ENCODE results near the gene ERMARD.

ERMARD gene

DNA sequence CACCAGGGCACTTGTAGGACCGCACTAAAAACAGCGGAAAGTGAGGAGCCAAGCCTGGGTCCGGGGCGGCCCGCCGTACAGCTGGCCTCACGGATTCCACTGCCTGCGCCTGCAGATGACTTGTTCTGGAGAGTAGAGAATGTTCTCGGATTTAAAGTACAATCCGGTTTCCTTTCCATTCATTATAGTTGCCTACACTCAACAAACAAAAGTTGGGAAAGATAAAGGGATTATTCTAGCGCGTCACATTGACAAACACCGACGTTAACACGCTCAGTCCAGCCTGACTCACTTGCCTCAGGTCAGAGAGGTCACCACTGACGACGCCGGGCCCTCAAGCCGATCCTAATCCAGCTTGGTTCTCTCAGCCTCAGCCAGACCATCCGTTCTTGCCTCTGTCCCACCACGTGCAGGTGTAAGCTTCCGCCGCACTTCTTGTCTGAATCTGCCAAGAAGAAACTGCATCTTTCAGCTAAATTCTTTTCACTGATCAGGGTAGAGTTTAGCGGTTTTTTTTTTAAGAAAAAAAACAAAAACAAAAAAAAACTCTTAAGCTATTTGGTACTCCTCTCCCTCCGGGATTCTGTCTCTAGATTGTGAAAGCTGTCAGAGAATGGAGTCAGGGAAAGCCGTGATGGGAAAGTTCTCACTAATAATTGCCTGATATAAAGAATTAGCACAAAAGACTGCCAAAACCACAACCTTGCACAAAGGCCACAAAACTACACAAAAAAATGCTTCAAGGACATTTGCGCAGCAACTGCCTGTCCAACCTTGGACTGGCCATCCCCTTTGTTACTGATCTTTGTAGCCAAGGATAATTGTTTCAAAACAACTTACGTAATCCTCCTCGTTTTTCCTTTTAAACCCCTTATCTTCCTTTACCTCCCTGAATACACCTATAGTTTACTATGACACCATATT is 26.0 kb upstream of the ERMARD start:
- Histone ChIP-seq H2BK120ac (ENCODE audit: low read depth, low read length) (peak overlapping the region; percentile 100), H3K4me2 (ENCODE audit: insufficient read depth, low read length, poor library complexity, severe bottlenecking) (peak overlapping the region; percentile 84), H2AK5ac (ENCODE audit: low read depth, low read length) (peak overlapping the region; percentile 94), H3K27ac (replicated peaks; ENCODE audit: low read length) (peak overlapping the region; percentile 98), H3K4me3 (ENCODE audit: low read length in 2 of 2) (peak overlapping the region; percentile 94 to 98), H3K4ac (ENCODE audit: low read length) (peak overlapping the region; percentile 100), H3K18ac (ENCODE audit: low read length) (peak overlapping the region; percentile 100), H4K8ac (ENCODE audit: low read depth, low read length) (no peak overlapping the region), H2BK12ac (ENCODE audit: low read length) (peak overlapping the region; percentile 98), H2BK15ac (ENCODE audit: low read length) (peak overlapping the region; percentile 89), H4K91ac (ENCODE audit: low read depth, low read length, poor library complexity) (peak overlapping the region; percentile 89), H3K27me3 (ENCODE audit: control insufficient read depth in 3 of 3, insufficient read depth in 3 of 3, low read depth in 1 of 3, low read length in 3 of 3) (peaks cover 0 to 4% (median 0%) of the 10 kb centered on the region in 3 experiments), H3K9me3 (replicated peaks in 1 of 2; ENCODE audit: control insufficient read depth in 2 of 2, insufficient read depth in 1 of 2, low read depth in 1 of 2, low read length in 2 of 2) (no peaks in the 10 kb centered on the region), H3K79me1 (ENCODE audit: low read depth, low read length) (peaks cover 4% of the 10 kb centered on the region), H3K14ac (ENCODE audit: low read length) (no peak overlapping the region), H2AFZ (ENCODE audit: low read length) (peak overlapping the region; percentile 96), H3K4me1 (ENCODE audit: control insufficient read depth in 2 of 2, insufficient read depth in 1 of 2, low read depth in 1 of 2, low read length in 2 of 2) (peaks cover 8 to 16% of the 10 kb centered on the region in 2 donors), H3K36me3 (replicated peaks in 1 of 2; ENCODE audit: control insufficient read depth in 2 of 2, insufficient read depth in 2 of 2, low read length in 2 of 2) (peaks cover 0 to 20% of the 10 kb centered on the region in 2 donors), H3K9ac (ENCODE audit: low read depth, low read length, poor library complexity) (peak overlapping the region; percentile 99), H3K23ac (ENCODE audit: low read depth, low read length, poor library complexity) (peak overlapping the region; percentile 98), H2BK5ac (ENCODE audit: low read length) (peak overlapping the region; percentile 99)
- DNase-seq (ENCODE audit: low spot score), result peak; percentile 78
- WGBS, 2 donors (ENCODE audit: extremely low coverage in 2 of 2, insufficient read length in 2 of 2, insufficient replicate concordance in 1 of 2), result 100% methylated on average over 1 to 2 of the region's 29 CpGs

DNA sequence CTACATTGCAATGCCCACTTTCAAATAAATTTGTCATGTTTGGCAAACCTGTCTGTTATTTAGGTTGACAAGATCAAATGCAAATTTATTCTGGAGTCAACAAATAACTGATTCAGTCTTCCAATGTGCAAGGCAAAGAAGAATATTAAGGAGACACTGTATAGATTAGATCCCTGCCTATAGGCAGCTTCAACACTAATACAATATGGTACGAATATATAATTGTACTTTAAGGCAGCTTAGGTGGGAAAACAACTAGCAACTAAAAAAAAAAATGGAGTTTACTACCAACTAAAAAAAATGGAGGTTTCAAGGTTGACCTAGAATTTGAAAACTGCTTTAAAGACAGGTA is 25.4 kb upstream of the ERMARD start:
- Histone ChIP-seq H3K4me2 (ENCODE audit: insufficient read depth, low read length, poor library complexity, severe bottlenecking) (no peak overlapping the region), H3K23ac (ENCODE audit: low read depth, low read length, poor library complexity) (no peak overlapping the region), H4K8ac (ENCODE audit: low read depth, low read length) (no peak overlapping the region), H3K9me3 (replicated peaks in 1 of 2; ENCODE audit: control insufficient read depth in 2 of 2, insufficient read depth in 1 of 2, low read depth in 1 of 2, low read length in 2 of 2) (no peaks in the 10 kb centered on the region), H3K18ac (ENCODE audit: low read length) (no peak overlapping the region), H3K9ac (ENCODE audit: low read depth, low read length, poor library complexity) (no peak overlapping the region), H2BK5ac (ENCODE audit: low read length) (no peak overlapping the region), H2BK120ac (ENCODE audit: low read depth, low read length) (no peak overlapping the region), H3K36me3 (replicated peaks in 1 of 2; ENCODE audit: control insufficient read depth in 2 of 2, insufficient read depth in 2 of 2, low read length in 2 of 2) (peaks cover 0 to 13% of the 10 kb centered on the region in 2 donors), H3K27ac (replicated peaks; ENCODE audit: low read length) (no peak overlapping the region), H3K4me3 (ENCODE audit: low read length in 2 of 2) (peak overlapping the region in 1 of 2 donors; percentile 94), H2AK5ac (ENCODE audit: low read depth, low read length) (no peak overlapping the region), H3K4me1 (ENCODE audit: control insufficient read depth in 2 of 2, insufficient read depth in 1 of 2, low read depth in 1 of 2, low read length in 2 of 2) (peaks cover 8 to 16% of the 10 kb centered on the region in 2 donors), H3K27me3 (ENCODE audit: control insufficient read depth in 3 of 3, insufficient read depth in 3 of 3, low read depth in 1 of 3, low read length in 3 of 3) (peaks cover 0 to 4% (median 0%) of the 10 kb centered on the region in 3 experiments), H4K91ac (ENCODE audit: low read depth, low read length, poor library complexity) (no peak overlapping the region), H2BK12ac (ENCODE audit: low read length) (no peak overlapping the region), H2AFZ (ENCODE audit: low read length) (no peak overlapping the region), H3K14ac (ENCODE audit: low read length) (no peak overlapping the region), H3K79me1 (ENCODE audit: low read depth, low read length) (peaks cover 4% of the 10 kb centered on the region), H3K4ac (ENCODE audit: low read length) (no peak overlapping the region), H2BK15ac (ENCODE audit: low read length) (no peak overlapping the region)
- WGBS, 2 donors (ENCODE audit: extremely low coverage in 2 of 2, insufficient read length in 2 of 2, insufficient replicate concordance in 1 of 2), result no CpG with 5 or more reads among the region's 1 CpG
- no peak for DNase-seq (ENCODE audit: low spot score)

DNA sequence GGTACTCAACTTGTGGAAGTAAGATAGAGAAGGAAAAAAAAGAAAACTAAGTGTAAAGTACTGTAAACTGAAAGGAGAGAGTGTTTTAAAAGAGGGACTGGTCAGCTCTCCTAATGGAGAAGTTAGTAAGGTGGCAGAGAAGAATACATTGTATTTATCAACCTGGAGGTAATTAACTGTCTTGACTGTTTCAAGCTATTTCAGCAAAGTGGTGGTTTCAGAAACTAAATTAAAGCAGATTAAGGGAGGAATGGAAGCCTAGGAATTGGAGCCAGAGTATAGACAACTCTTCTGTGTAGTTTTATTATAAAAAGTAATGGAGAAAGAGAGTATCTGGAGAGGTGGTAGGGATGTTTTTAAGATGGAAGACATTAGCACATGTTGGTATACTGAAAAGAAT is 24.5 kb upstream of the ERMARD start:
- Histone ChIP-seq H3K4me1 (ENCODE audit: control insufficient read depth in 2 of 2, insufficient read depth in 1 of 2, low read depth in 1 of 2, low read length in 2 of 2) (peaks cover 8 to 10% of the 10 kb centered on the region in 2 donors), H3K36me3 (replicated peaks in 1 of 2; ENCODE audit: control insufficient read depth in 2 of 2, insufficient read depth in 2 of 2, low read length in 2 of 2) (peaks cover 0 to 11% of the 10 kb centered on the region in 2 donors), H3K18ac (ENCODE audit: low read length) (no peak overlapping the region), H3K23ac (ENCODE audit: low read depth, low read length, poor library complexity) (no peak overlapping the region), H3K4me2 (ENCODE audit: insufficient read depth, low read length, poor library complexity, severe bottlenecking) (no peak overlapping the region), H3K79me1 (ENCODE audit: low read depth, low read length) (peaks cover 4% of the 10 kb centered on the region), H4K91ac (ENCODE audit: low read depth, low read length, poor library complexity) (no peak overlapping the region), H4K8ac (ENCODE audit: low read depth, low read length) (no peak overlapping the region), H2BK12ac (ENCODE audit: low read length) (no peak overlapping the region), H2BK120ac (ENCODE audit: low read depth, low read length) (no peak overlapping the region), H2BK5ac (ENCODE audit: low read length) (no peak overlapping the region), H3K9ac (ENCODE audit: low read depth, low read length, poor library complexity) (no peak overlapping the region), H3K9me3 (replicated peaks in 1 of 2; ENCODE audit: control insufficient read depth in 2 of 2, insufficient read depth in 1 of 2, low read depth in 1 of 2, low read length in 2 of 2) (no peaks in the 10 kb centered on the region), H3K4ac (ENCODE audit: low read length) (no peak overlapping the region), H2AFZ (ENCODE audit: low read length) (no peak overlapping the region), H3K27me3 (ENCODE audit: control insufficient read depth in 3 of 3, insufficient read depth in 3 of 3, low read depth in 1 of 3, low read length in 3 of 3) (peaks cover 0 to 4% (median 0%) of the 10 kb centered on the region in 3 experiments), H2BK15ac (ENCODE audit: low read length) (no peak overlapping the region), H2AK5ac (ENCODE audit: low read depth, low read length) (no peak overlapping the region), H3K27ac (replicated peaks; ENCODE audit: low read length) (no peak overlapping the region), H3K4me3 (ENCODE audit: low read length in 2 of 2) (no peak overlapping the region), H3K14ac (ENCODE audit: low read length) (no peak overlapping the region)
- DNase-seq (ENCODE audit: low spot score), result no peak

DNA sequence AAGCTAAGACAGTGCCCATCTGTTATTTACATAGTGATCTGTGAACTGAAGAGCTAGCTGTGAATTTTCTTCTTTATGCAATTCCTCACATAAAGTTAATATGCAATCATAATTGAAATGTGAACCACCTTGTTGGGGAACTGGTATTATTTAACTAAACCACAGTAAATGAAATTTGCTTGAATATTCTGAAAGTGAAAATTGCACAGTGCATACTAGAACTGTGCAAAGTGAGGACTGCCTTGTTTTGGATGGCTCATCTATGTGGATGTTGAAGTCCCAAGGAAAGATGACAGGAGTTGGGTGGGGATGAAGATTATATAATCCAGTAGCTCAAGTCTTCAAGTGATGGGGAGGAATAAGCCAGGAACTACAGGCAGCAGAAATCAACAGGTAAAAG is 21.5 kb upstream of the ERMARD start:
- Histone ChIP-seq H3K36me3 (replicated peaks in 1 of 2; ENCODE audit: control insufficient read depth in 2 of 2, insufficient read depth in 2 of 2, low read length in 2 of 2) (peaks cover 0 to 11% of the 10 kb centered on the region in 2 donors), H3K4ac (ENCODE audit: low read length) (no peak overlapping the region), H4K91ac (ENCODE audit: low read depth, low read length, poor library complexity) (no peak overlapping the region), H4K8ac (ENCODE audit: low read depth, low read length) (no peak overlapping the region), H3K14ac (ENCODE audit: low read length) (no peak overlapping the region), H2AK5ac (ENCODE audit: low read depth, low read length) (no peak overlapping the region), H2BK5ac (ENCODE audit: low read length) (no peak overlapping the region), H2BK120ac (ENCODE audit: low read depth, low read length) (no peak overlapping the region), H3K9ac (ENCODE audit: low read depth, low read length, poor library complexity) (no peak overlapping the region), H3K79me1 (ENCODE audit: low read depth, low read length) (no peaks in the 10 kb centered on the region), H3K18ac (ENCODE audit: low read length) (no peak overlapping the region), H3K9me3 (replicated peaks in 1 of 2; ENCODE audit: control insufficient read depth in 2 of 2, insufficient read depth in 1 of 2, low read depth in 1 of 2, low read length in 2 of 2) (no peaks in the 10 kb centered on the region), H2AFZ (ENCODE audit: low read length) (no peak overlapping the region), H2BK12ac (ENCODE audit: low read length) (no peak overlapping the region), H2BK15ac (ENCODE audit: low read length) (no peak overlapping the region), H3K27ac (replicated peaks; ENCODE audit: low read length) (no peak overlapping the region), H3K23ac (ENCODE audit: low read depth, low read length, poor library complexity) (no peak overlapping the region), H3K27me3 (ENCODE audit: control insufficient read depth in 3 of 3, insufficient read depth in 3 of 3, low read depth in 1 of 3, low read length in 3 of 3) (peaks cover 0 to 2% (median 0%) of the 10 kb centered on the region in 3 experiments), H3K4me1 (ENCODE audit: control insufficient read depth in 2 of 2, insufficient read depth in 1 of 2, low read depth in 1 of 2, low read length in 2 of 2) (peaks cover 3 to 9% of the 10 kb centered on the region in 2 donors), H3K4me3 (ENCODE audit: low read length in 2 of 2) (no peak overlapping the region), H3K4me2 (ENCODE audit: insufficient read depth, low read length, poor library complexity, severe bottlenecking) (no peak overlapping the region)
- DNase-seq (ENCODE audit: low spot score), result no peak
